Measurements from ENCODE around the gene RAMP3.
"Not testable (repeated sequence)": the region's sequence is repeated elsewhere in the genome, so short reads cannot be mapped to it uniquely, and the experiment has no call there.

RAMP3 gene

GRCh38 chr7:45132708-45133320, 24.8 kb upstream of the RAMP3 start:
- DNase-seq, result no peak

- no peak for DNase-seq
Measured at GRCh38 chr7:45133352-45133751, 24.2 kb upstream of the RAMP3 start.

- no peak for DNase-seq
Measured at GRCh38 chr7:45133877-45134276, 23.7 kb upstream of the RAMP3 start.

- peak; percentile 68 for DNase-seq
Measured at GRCh38 chr7:45136106-45137060, 21.2 kb upstream of the RAMP3 start.

- DNase-seq, result no peak
Measured at GRCh38 chr7:45138433-45139267, 18.9 kb upstream of the RAMP3 start.

- DNase-seq, result no peak
Measured at GRCh38 chr7:45140827-45141226, 16.8 kb upstream of the RAMP3 start.

- DNase-seq, result no peak
Measured at GRCh38 chr7:45143616-45144015, 14.0 kb upstream of the RAMP3 start.

GRCh38 chr7:45145881-45146280, 11.7 kb upstream of the RAMP3 start:
- no peak for DNase-seq

GRCh38 chr7:45146531-45147379, 10.8 kb upstream of the RAMP3 start:
- DNase-seq, result no peak

GRCh38 chr7:45147858-45148652, 9.5 kb upstream of the RAMP3 start:
- no peak for DNase-seq

- DNase-seq, result no peak
Measured at GRCh38 chr7:45148653-45148973, 9.0 kb upstream of the RAMP3 start.

- no peak for DNase-seq
Measured at GRCh38 chr7:45149606-45150005, 8.0 kb upstream of the RAMP3 start.

GRCh38 chr7:45150199-45150598, 7.4 kb upstream of the RAMP3 start:
- no peak for DNase-seq

- no peak for DNase-seq
Measured at GRCh38 chr7:45151131-45151684, 6.4 kb upstream of the RAMP3 start.

- no peak for DNase-seq
Measured at GRCh38 chr7:45151967-45152366, 5.6 kb upstream of the RAMP3 start.

- DNase-seq, result no peak
Measured at GRCh38 chr7:45153233-45153632, 4.4 kb upstream of the RAMP3 start.

GRCh38 chr7:45153861-45154260, 3.7 kb upstream of the RAMP3 start:
- not testable (repeated sequence) for DNase-seq

- no peak for DNase-seq
Measured at GRCh38 chr7:45155357-45155900, 2.2 kb upstream of the RAMP3 start.

GRCh38 chr7:45155941-45156340, 1.6 kb upstream of the RAMP3 start:
- no peak for DNase-seq

- DNase-seq, result no peak
Measured at GRCh38 chr7:45156516-45157272, 897 bp upstream of the RAMP3 start.
